ENCODE results near the gene AGFG2.
"Not testable (repeated sequence)": the region's sequence is repeated elsewhere in the genome, so short reads cannot be mapped to it uniquely, and the experiment has no call there.

Gene AGFG2

GRCh38 chr7:100548446-100548845 lies 9.4 kb downstream of the AGFG2 start:
- not testable (repeated sequence) for DNase-seq (ENCODE audit: low read depth, low spot score)

- no peak for DNase-seq (ENCODE audit: low read depth, low spot score)
These were observed 13.5 kb downstream of the AGFG2 start for GRCh38 chr7:100552532-100552931.

GRCh38 chr7:100553032-100553431 lies 14.0 kb downstream of the AGFG2 start:
- no peak for DNase-seq (ENCODE audit: low read depth, low spot score)

- DNase-seq (ENCODE audit: low read depth, low spot score): no peak
These were observed 16.7 kb downstream of the AGFG2 start for GRCh38 chr7:100555701-100556100.

- no peak for DNase-seq (ENCODE audit: low read depth, low spot score)
These were observed 17.5 kb downstream of the AGFG2 start for GRCh38 chr7:100556541-100556940.

- DNase-seq (ENCODE audit: low read depth, low spot score): no peak
These were observed 20.1 kb downstream of the AGFG2 start for GRCh38 chr7:100559127-100559526.

GRCh38 chr7:100561491-100562194 lies 22.6 kb downstream of the AGFG2 start:
- no peak for DNase-seq (ENCODE audit: low read depth, low spot score)

- no peak for DNase-seq (ENCODE audit: low read depth, low spot score)
These were observed 23.4 kb downstream of the AGFG2 start for GRCh38 chr7:100562195-100563099.

GRCh38 chr7:100563100-100563564 lies 24.1 kb downstream of the AGFG2 start:
- DNase-seq (ENCODE audit: low read depth, low spot score): no peak

- peak; percentile 71 for DNase-seq (ENCODE audit: low read depth, low spot score)
These were observed 24.9 kb downstream of the AGFG2 start for GRCh38 chr7:100563809-100564400.

- DNase-seq (ENCODE audit: low read depth, low spot score): not testable (repeated sequence)
These were observed 25.4 kb downstream of the AGFG2 start for GRCh38 chr7:100564405-100564804.

- DNase-seq (ENCODE audit: low read depth, low spot score): no peak
These were observed 26.1 kb downstream of the AGFG2 start for GRCh38 chr7:100565133-100565571.

- DNase-seq (ENCODE audit: low read depth, low spot score): no peak
These were observed 27.1 kb downstream of the AGFG2 start for GRCh38 chr7:100566018-100566531.

GRCh38 chr7:100567031-100567730 lies 28.2 kb downstream of the AGFG2 start:
- DNase-seq (ENCODE audit: low read depth, low spot score): no peak

- no peak for DNase-seq (ENCODE audit: low read depth, low spot score)
These were observed 28.8 kb downstream of the AGFG2 start for GRCh38 chr7:100567751-100568175.

- DNase-seq (ENCODE audit: low read depth, low spot score): no peak
These were observed 29.3 kb downstream of the AGFG2 start for GRCh38 chr7:100568176-100568895.

GRCh38 chr7:100568896-100569844 lies 30.2 kb downstream of the AGFG2 start:
- DNase-seq (ENCODE audit: low read depth, low spot score): no peak

- no peak for DNase-seq (ENCODE audit: low read depth, low spot score)
These were observed 32.2 kb downstream of the AGFG2 start for GRCh38 chr7:100570954-100571828.

GRCh38 chr7:100571829-100572116 lies 32.8 kb downstream of the AGFG2 start:
- no peak for DNase-seq (ENCODE audit: low read depth, low spot score)

Data from activated naive CD8-positive, alpha-beta T cell treated with anti-CD3 and anti-CD28 coated beads, Interleukin-2, amount 50 U/mL, for 16 hours (primary cell).